Left ventricle myocardium superior (tissue), 1 donor: ENCODE measurements around the gene GAS7. TPM values are rescaled to one million over a fixed set of nuclear protein-coding genes. Genes with fewer than 3 reads are reported as not detected.

Experiments
- ATAC-seq: fragments of 200-7000 bp; cut with Tn5 transposase; one replicate; pipeline ENCODE4 v1.9.1; 2020; ENCODE audit warnings: mild to moderate bottlenecking, moderate library complexity
- DNase-seq: peaks from one replicate; pipeline ENCODE4 v3.0.0-alpha.2; 2020
- intact Hi-C: fragments of 100-400 bp; cut with micrococcal nuclease; formaldehyde crosslinking; loops from one replicate; pipeline ENCODE4 v1.11.0; 2022
- total RNA-seq: library from RNA; stranded (reverse); fragmentation: NEBNext Ultra II Directional; extraction: Animal tissue kit (Norgen Biotek cat#: 25700); gene quantifications from one replicate; pipeline ENCODE4 v1.2.1, GENCODE V29; 2021
- donor health status: DM: no; HTN: yes; CAD: no; lungs with severe emphysema.

The GAS7 gene
- total RNA-seq, 1 donor from 2014 or later = 51.2 TPM

GRCh38 chr17:9981344-9981915 lies 217.0 kb downstream of the GAS7 start:
- intact Hi-C loops = no loop called here

GRCh38 chr17:9979463-9979995 lies 218.9 kb downstream of the GAS7 start:
- intact Hi-C loops = no loop called here
- no peak for ATAC-seq

More at GRCh38 chr17:9981344-9981915, 217.0 kb downstream of the GAS7 start:
- DNase-seq = no peak
- no peak for ATAC-seq

GRCh38 chr17:9977180-9977575 lies 221.2 kb downstream of the GAS7 start:
- ATAC-seq (no peak), DNase-seq (no peak)
- intact Hi-C loops = no loop called here

More at GRCh38 chr17:9979463-9979995, 218.9 kb downstream of the GAS7 start:
- DNase-seq = no peak

GRCh38 chr17:9976283-9977179 lies 221.9 kb downstream of the GAS7 start:
- DNase-seq (no peak), ATAC-seq (no peak)
- intact Hi-C loops = no loop called here

GRCh38 chr17:9974448-9975381 lies 223.7 kb downstream of the GAS7 start:
- ATAC-seq = peak; percentile 28
- intact Hi-C loops = no loop called here
- DNase-seq = no peak

- DNase-seq (no peak), ATAC-seq (no peak)
- intact Hi-C loops = no loop called here
Observed at GRCh38 chr17:9973669-9974447, 224.5 kb downstream of the GAS7 start.

GRCh38 chr17:9971991-9972390 lies 226.4 kb downstream of the GAS7 start:
- intact Hi-C loops = no loop called here
- DNase-seq (peak; percentile 87), ATAC-seq (peak; percentile 80)

GRCh38 chr17:9969301-9969935 lies 229.0 kb downstream of the GAS7 start:
- ATAC-seq (no peak), DNase-seq (no peak)
- intact Hi-C loops = no loop called here

- ATAC-seq = no peak
- no peak for DNase-seq
- intact Hi-C loops = no loop called here
Observed at GRCh38 chr17:9968881-9969280, 229.5 kb downstream of the GAS7 start.

GRCh38 chr17:9968008-9968407 lies 230.4 kb downstream of the GAS7 start:
- no peak for DNase-seq
- intact Hi-C loops = no loop called here
- ATAC-seq = no peak

- DNase-seq (peak; percentile 60), ATAC-seq (peak; percentile 32)
- intact Hi-C loops = no loop called here
Observed at GRCh38 chr17:9959377-9959981, 238.9 kb downstream of the GAS7 start.

GRCh38 chr17:9958586-9959281 lies 239.7 kb downstream of the GAS7 start:
- intact Hi-C loops = no loop called here

GRCh38 chr17:9957244-9957643 lies 241.2 kb downstream of the GAS7 start:
- DNase-seq (no peak), ATAC-seq (no peak)
- intact Hi-C loops = no loop called here

More at GRCh38 chr17:9958586-9959281, 239.7 kb downstream of the GAS7 start:
- DNase-seq (no peak), ATAC-seq (no peak)

GRCh38 chr17:9956474-9957131 lies 241.8 kb downstream of the GAS7 start:
- ATAC-seq (no peak), DNase-seq (no peak)
- intact Hi-C loops = no loop called here

- intact Hi-C loops = no loop called here
- ATAC-seq (no peak), DNase-seq (no peak)
Observed at GRCh38 chr17:9953492-9953891, 244.9 kb downstream of the GAS7 start.

GRCh38 chr17:9951803-9952202 lies 246.6 kb downstream of the GAS7 start:
- ATAC-seq (no peak), DNase-seq (no peak)
- intact Hi-C loops = no loop called here

GRCh38 chr17:9948928-9949327 lies 249.5 kb downstream of the GAS7 start:
- peak; percentile 55 for DNase-seq
- intact Hi-C loops = no loop called here

More at GRCh38 chr17:9948928-9949327, 249.5 kb downstream of the GAS7 start:
- ATAC-seq = peak; percentile 54
